HepG2 (cell line): ENCODE results near the gene GAL3ST2. TPM values are rescaled to one million over a fixed set of nuclear protein-coding genes. Genes with fewer than 3 reads are reported as not detected.

Source experiments
- HMGXB4 ChIP-seq, 2 experiments: sonication (generic) in 1 of 2; formaldehyde crosslinking in 1 of 2; IDR thresholded peaks; 2 replicates each; pipeline versions ENCODE4 v1.4.0 to v1.6.1; 2018 to 2020; ENCODE audit warnings: missing genetic modification reagents in 2 of 2, borderline replicate concordance in 1 of 2, low read depth in 1 of 2, mild to moderate bottlenecking in 1 of 2, missing biosample characterization in 1 of 2
- TEAD3 ChIP-seq: optimal IDR thresholded peaks from 2 replicates; pipeline ENCODE3; 2016; ENCODE audit warnings: borderline replicate concordance
- ZNF687 ChIP-seq: sonication (generic); formaldehyde crosslinking; IDR thresholded peaks from 2 replicates; pipeline ENCODE4 v1.5.1; 2020; ENCODE audit warnings: mild to moderate bottlenecking, missing genetic modification reagents, moderate library complexity
- ZNF749 ChIP-seq: sonication (generic); formaldehyde crosslinking; IDR thresholded peaks from 2 replicates; pipeline ENCODE4 v1.8.0; 2022; ENCODE audit warnings: mild to moderate bottlenecking, missing genetic modification reagents, moderate library complexity, borderline replicate concordance
- polyA plus RNA-seq, 8 experiments: library from polyadenylated mRNA; depleted of rRNA in 3 of 8; stranded (reverse) in 7 of 8; unstranded in 1 of 8; fragments of >200 nt; fragmentation: Illumina TruSeq in 4 of 8; extraction: Trizol in 4 of 8; gene quantifications; 2 replicates each; pipeline versions ENCODE4 v1.2.1 to v1.2.3, GENCODE V29; 2011 to 2016; ENCODE audit warnings: low read depth in 4 of 8, missing spikeins in 1 of 8, mixed read lengths in 1 of 8; ENCODE audit not compliant: insufficient read depth in 1 of 8
- total RNA-seq, 5 experiments: library from RNA; depleted of rRNA; stranded (reverse); fragments of >200 nt; fragmentation: Illumina TruSeq; extraction: Trizol; gene quantifications; 2 replicates each; pipeline ENCODE4 v1.2.3, GENCODE V29; 2016; ENCODE audit warnings: low read depth in 1 of 5

GAL3ST2 gene
- total and polyA plus RNA-seq, 2 of the 13 experiments (the other 11 are each of a cell fraction or from before 2014, with no cell fraction given) = 0.17 to 0.20 TPM

- peak; percentile 56; the same call in 1 of the 2 replicates for TF ChIP-seq ZNF687 (CRISPR knock-in tag)
- TF ChIP-seq ZNF749 = 0 out of 2 replicates have a peak, but pooled peaks have one; percentile 63
- TF ChIP-seq TEAD3 = peak; percentile 4
- peak in 1 of 2 experiments; percentile 8; a peak in 1 of 4 replicates for TF ChIP-seq HMGXB4 (CRISPR knock-in tag; IDR thresholded peaks at IDR 0.05; ENCODE audit: borderline replicate concordance in 1 of 2, low read depth in 1 of 2)
- TF ChIP-seq, all 625 proteins: peak for 56
Observed at GRCh38 chr2:241809383-241810306, 33.0 kb downstream of the GAL3ST2 start (continued).
